ENCODE measurements around the gene NELL2. TPM values are rescaled to one million over a fixed set of nuclear protein-coding genes. Genes with fewer than 3 reads are reported as not detected.

The NELL2 gene
- polyA plus RNA-seq (2011; rRNA removed) (0.16 and 0.30 TPM in 2 replicates), polyA plus RNA-seq (2017; fragmentation: RNase III; extraction: RNeasy Plus Mini Kit Qiagen cat#74134 plus additional on column Dnase treatment) (0.07 to 0.16 TPM in 2 of 3 replicates, not detected in the other), polyA minus RNA-seq (2011; rRNA and poly(A)+ RNA removed) (0.58 and 1.4 TPM in 2 replicates)
- polyA plus RNA-seq (2012; cell fraction: cytosol; rRNA removed): 0.11 and 0.16 TPM in 2 replicates
- polyA plus RNA-seq (2012; cell fraction: nucleus; rRNA removed): 0.06 and 0.07 TPM in 2 replicates

- H3K4me2 ChIP-seq: peak within 1 kb of the TSS; percentile 88
Observed at GRCh38 chr12:44875954-44876543, at the start of gene NELL2. Gene NELL2 (minus strand): TSS chr12:44876315. CDS start chr12:44875869, 446 bp downstream.

GRCh38 chr12:44921736-44922135 lies 45.6 kb upstream of the NELL2 start:
- TF ChIP-seq FOSL2 (IDR thresholded peaks at IDR 0.05) (no peak), FOSL2 (CRISPR knock-in tag; IDR thresholded peaks at IDR 0.05) (no peak), HMGXB4 (CRISPR knock-in tag; IDR thresholded peaks at IDR 0.05; ENCODE audit: borderline replicate concordance) (no peak), SMC3 (IDR thresholded peaks at IDR 0.05) (no peak)
- Histone ChIP-seq H3K4me2 (no peak overlapping the region), H3K4me1 (no peaks in the 10 kb centered on the region), H3K27ac (no peak overlapping the region), H3K9me3 (no peaks in the 10 kb centered on the region), H3K4me3 (no peak overlapping the region)
- no peak for ATAC-seq
- 0% methylated on average over 3 of the region's 3 CpGs for WGBS (ENCODE audit: missing lambda C conversion rate)
- ChIA-PET POLR2A (no interaction called here), CTCF (no interaction called here)
- FAIRE-seq: no peak
- DNase-seq (ENCODE audit: low read depth in 1 of 2, low spot score in 1 of 2): no peak

More at GRCh38 chr12:44875954-44876543, at the start of gene NELL2:
- no peak for TF ChIP-seq RFX5 (IDR thresholded peaks at IDR 0.05)
- TF ChIP-seq RNF2 (IDR thresholded peaks at IDR 0.05; ENCODE audit: borderline replicate concordance, low read depth): 0 out of 2 replicates have a peak, but pooled peaks have one; percentile 11
- TF ChIP-seq ESRRA (IDR thresholded peaks at IDR 0.05; ENCODE audit: borderline replicate concordance, low read length): no peak
- no peak for TF ChIP-seq KDM5A (IDR thresholded peaks at IDR 0.05)
- FAIRE-seq (no peak), ATAC-seq (peak; percentile 89 to 93), DNase-seq (ENCODE audit: low read depth in 1 of 2, low spot score in 1 of 2) (peak; percentile 32 to 49)
- Histone ChIP-seq H3K4me1 (peaks cover 13% of the 10 kb centered on the region), H3K27ac (no peak within 1 kb of the TSS), H3K9me3 (no peaks in the 10 kb centered on the region), H3K4me3 (peak within 1 kb of the TSS; percentile 50)
- WGBS (ENCODE audit: missing lambda C conversion rate): 2% methylated on average over 28 of the region's 53 CpGs
- ChIA-PET POLR2A (no interaction called here), CTCF (interaction anchor here (1.1 to 2.6 kb wide), 2 partner anchors 55 to 101 kb away, joined by 3 to 11 read pairs; no protein-coding TSS in a partner anchor)

- no peak for ATAC-seq
- WGBS (ENCODE audit: missing lambda C conversion rate): 0% methylated on average over 1 of the region's 1 CpG
- CTCF ChIA-PET: interaction anchor here (1.1 kb wide), 1 partner anchor 16 kb away, joined by 3 read pairs; no protein-coding TSS in a partner anchor
- H3K4me2 ChIP-seq: no peak overlapping the region
- H3K4me3 ChIP-seq: no peak overlapping the region
- no peak for FAIRE-seq
- POLR2A ChIA-PET: no interaction called here
- no peak for DNase-seq (ENCODE audit: low read depth in 1 of 2, low spot score in 1 of 2)
- H3K9me3 ChIP-seq: no peaks in the 10 kb centered on the region
- H3K4me1 ChIP-seq: no peaks in the 10 kb centered on the region
- TF ChIP-seq RNF2 (IDR thresholded peaks at IDR 0.05; ENCODE audit: borderline replicate concordance, low read depth) (no peak), HMGXB4 (CRISPR knock-in tag; IDR thresholded peaks at IDR 0.05; ENCODE audit: borderline replicate concordance) (no peak), ELK1 (IDR thresholded peaks at IDR 0.05; ENCODE audit: low read depth, low read length) (no peak), CEBPB (IDR thresholded peaks at IDR 0.05) (no peak)
- H3K27ac ChIP-seq: no peak overlapping the region
Observed at GRCh38 chr12:44917141-44917540, 41.0 kb upstream of the NELL2 start.

- ATAC-seq (no peak), DNase-seq (ENCODE audit: low read depth in 1 of 2, low spot score in 1 of 2) (no peak), FAIRE-seq (no peak)
- H3K4me1 ChIP-seq: no peaks in the 10 kb centered on the region
- no peak overlapping the region for H3K4me3 ChIP-seq
- CTCF ChIA-PET: no interaction called here
- POLR2A ChIA-PET: no interaction called here
- no peak overlapping the region for H3K27ac ChIP-seq
- no peak overlapping the region for H3K4me2 ChIP-seq
- H3K9me3 ChIP-seq: no peaks in the 10 kb centered on the region
- TF ChIP-seq SREBF2 (IDR thresholded peaks at IDR 0.05) (no peak), MAFK (IDR thresholded peaks at IDR 0.05; ENCODE audit: partially characterized antibody) (peak; percentile 93)
Observed at GRCh38 chr12:44915958-44916357, 39.8 kb upstream of the NELL2 start.

Data from A549 (cell line).